ENCODE data around the gene SNAPIN.

DNA sequence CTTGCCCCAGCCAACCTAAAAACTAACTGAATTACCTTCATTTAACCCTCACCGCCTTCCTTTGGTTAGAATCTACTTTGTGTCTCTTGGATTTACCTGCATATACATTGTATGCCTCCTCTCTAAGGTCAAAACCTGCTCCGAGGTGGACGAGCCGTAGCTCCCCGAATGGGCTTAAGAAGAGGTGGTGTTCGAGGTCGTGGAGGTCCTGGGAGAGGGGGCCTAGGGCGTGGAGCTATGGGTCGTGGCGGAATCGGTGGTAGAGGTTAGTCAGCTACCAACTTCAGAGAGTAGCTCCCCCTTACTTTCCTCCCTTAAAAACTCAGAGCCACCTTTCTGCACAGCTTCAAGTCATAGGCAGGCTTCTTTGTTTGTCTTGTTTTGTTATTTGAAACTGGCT, 15.4 kb upstream of the SNAPIN start:
- TF ChIP-seq, protein P1, sequence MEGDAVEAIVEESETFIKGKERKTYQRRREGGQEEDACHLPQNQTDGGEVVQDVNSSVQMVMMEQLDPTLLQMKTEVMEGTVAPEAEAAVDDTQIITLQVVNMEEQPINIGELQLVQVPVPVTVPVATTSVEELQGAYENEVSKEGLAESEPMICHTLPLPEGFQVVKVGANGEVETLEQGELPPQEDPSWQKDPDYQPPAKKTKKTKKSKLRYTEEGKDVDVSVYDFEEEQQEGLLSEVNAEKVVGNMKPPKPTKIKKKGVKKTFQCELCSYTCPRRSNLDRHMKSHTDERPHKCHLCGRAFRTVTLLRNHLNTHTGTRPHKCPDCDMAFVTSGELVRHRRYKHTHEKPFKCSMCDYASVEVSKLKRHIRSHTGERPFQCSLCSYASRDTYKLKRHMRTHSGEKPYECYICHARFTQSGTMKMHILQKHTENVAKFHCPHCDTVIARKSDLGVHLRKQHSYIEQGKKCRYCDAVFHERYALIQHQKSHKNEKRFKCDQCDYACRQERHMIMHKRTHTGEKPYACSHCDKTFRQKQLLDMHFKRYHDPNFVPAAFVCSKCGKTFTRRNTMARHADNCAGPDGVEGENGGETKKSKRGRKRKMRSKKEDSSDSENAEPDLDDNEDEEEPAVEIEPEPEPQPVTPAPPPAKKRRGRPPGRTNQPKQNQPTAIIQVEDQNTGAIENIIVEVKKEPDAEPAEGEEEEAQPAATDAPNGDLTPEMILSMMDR (IDR thresholded peaks at IDR 0.05; ENCODE audit: low read depth, low read length), result no peak
- no peak for TF ChIP-seq MAX (IDR thresholded peaks at IDR 0.05; ENCODE audit: low read depth, low read length)
